LHCN-M2 (cell line): ENCODE data around the gene CHD2. TPM values are rescaled to one million over a fixed set of nuclear protein-coding genes. Genes with fewer than 3 reads are reported as not detected.

Source experiments
- DNase-seq: peaks from one replicate; pipeline ENCODE4 v3.0.0-alpha.2; 2012; ENCODE audit warnings: low read depth
- total RNA-seq: library from RNA; depleted of rRNA; stranded (reverse); fragments of >200 nt; gene quantifications from 2 replicates; pipeline ENCODE4 v1.2.3, GENCODE V29; 2014

CHD2 gene
- total RNA-seq, 1 experiment from 2014 or later: 28.6 TPM

DNA sequence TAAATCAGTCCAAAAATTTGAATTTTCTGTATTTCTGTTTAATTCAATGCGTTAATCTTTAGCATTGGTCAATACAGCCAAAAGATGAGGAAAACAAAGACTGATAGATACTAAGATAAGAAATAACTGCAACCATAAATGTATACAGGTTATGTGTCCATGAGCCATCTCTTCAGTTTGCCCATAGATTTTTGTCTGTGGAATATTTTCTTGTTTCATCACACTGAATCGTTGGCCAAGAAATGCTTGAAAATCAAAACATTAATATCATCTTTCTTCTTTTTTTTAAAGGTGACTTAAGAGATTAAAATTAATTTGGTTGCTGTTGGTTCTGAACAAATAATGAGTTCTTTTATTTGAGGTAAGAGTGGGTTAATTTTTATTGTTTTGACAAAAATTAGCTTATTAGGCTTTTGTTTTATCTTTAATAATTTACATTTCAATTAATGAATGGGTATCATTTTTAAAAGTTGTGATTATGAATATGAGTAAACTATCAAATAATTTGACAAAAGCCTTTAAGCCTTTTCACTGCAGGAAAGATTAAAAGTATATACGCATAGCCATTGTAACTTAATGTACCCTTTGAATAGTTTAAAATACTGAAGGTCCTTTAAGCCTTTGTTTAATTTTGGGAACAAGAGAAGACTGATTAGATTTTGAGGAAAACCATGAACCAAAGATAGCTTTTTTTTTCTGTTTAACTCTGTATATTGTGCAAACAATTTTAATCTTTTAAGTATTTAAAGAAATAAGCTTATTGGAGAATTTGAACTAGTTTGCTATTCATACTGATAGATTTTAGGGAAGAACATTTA is 14.7 kb upstream of the CHD2 start:
- peak; percentile 24 for DNase-seq

- DNase-seq: no peak
Measured at GRCh38 chr15:92886042-92886537, 14.0 kb upstream of the CHD2 start.

- no peak for DNase-seq
Measured at GRCh38 chr15:92886815-92887214, 13.3 kb upstream of the CHD2 start.

- no peak for DNase-seq
Measured at GRCh38 chr15:92887869-92888268, 12.3 kb upstream of the CHD2 start.

DNA sequence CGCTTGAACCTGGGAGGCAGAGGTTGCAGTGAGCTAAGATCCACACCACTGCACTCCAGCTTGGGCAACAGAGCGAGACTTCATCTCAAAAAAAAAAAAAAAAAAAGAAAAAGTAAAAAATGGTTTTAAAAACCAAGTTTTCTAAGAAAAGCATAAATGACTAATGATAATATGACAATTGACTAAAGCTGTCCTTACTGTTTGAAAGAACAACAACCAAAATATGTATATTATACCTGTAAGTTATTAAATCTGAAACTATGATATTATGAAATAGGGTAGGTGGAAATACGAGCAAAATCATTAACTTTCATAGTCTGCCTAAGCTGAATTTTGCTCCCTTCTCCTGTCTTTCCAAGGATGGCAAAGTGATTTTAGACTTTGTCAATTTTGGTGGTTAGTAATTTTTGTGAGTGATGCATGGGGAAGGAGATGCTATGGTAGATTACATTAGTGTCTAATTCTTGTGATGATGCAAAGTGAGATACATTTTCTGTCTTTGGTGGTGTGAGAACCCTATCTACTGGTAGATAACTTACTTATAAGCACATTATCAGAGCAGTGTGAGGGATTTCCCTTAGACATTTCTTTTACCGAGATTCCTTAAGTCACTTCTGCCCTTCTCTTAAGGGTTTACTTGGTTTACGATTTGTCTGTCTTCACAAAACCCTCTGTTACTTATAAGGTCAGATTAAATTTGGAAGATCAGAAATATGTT is 10.6 kb upstream of the CHD2 start:
- DNase-seq: no peak

DNA sequence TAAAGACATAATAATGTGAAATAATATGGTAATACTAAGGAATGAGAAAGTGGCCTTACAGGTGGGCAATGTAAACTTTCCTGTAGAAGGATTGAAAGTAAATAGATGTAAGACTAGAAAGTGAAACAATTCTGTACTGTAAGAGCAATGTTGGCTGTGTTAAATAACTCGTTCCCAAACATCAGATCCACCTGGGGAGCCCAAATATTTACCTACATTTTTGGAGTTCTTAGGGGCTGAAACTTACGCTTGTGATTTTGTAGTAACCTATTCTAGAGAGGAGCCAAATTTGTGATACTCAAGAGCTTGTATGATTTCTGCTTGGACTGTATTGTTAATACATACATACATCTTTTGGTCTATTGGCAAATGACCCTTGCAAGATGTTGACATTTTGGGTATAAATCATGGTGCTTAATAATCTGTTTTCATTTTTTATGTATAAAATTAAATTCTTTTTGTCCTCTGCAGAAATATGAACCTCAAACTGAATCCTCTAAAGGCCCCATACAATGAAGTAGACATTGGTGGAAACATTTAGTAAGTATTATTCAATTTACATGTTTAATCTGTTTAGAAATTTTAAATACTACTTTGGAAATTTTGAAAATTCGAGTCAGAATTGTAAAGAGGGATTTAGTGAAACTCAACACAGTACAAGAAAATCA is 8.5 kb upstream of the CHD2 start:
- DNase-seq: no peak

DNA sequence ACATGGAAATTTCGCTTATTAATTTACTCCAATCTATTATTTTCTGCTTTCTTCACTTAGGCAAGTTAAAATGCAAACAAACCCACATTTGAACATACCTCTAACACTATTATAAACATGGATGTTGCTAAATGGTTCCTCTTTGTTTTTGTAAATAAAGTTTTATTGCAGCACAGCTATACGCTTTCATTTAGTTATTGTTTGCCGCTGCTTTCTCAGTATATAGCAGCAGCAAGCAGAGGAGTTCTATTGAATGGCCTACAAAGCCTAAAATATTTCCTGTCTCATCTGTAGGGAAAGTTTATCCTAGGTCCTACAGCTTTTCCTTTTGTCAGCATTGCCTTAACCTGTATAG is 7.9 kb upstream of the CHD2 start:
- DNase-seq: no peak

- no peak for DNase-seq
Measured at GRCh38 chr15:92893200-92893599, 6.9 kb upstream of the CHD2 start.

- no peak for DNase-seq
Measured at GRCh38 chr15:92896561-92896960, 3.6 kb upstream of the CHD2 start.

- DNase-seq: no peak
Measured at GRCh38 chr15:92897620-92898019, 2.5 kb upstream of the CHD2 start.

- DNase-seq: no peak
Measured at GRCh38 chr15:92898988-92899582, 1.0 kb upstream of the CHD2 start.

DNA sequence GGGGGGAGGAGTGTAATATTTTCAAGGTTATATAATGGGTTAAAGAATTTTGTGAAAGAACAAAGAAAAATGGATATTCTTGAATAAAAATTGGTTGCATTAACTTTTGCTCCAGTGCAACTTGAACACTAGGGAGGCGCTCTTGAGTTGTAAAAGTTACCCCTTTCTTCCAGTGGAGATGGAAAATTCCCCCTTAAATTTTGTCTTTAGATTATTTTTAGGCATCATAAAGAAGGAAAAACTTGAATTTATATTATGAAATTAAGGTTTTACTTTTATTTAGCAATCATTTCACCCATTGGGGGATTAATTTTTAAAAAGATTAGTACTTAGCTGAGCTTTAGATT is 550 bp upstream of the CHD2 start:
- DNase-seq: peak; percentile 42

- no peak for DNase-seq
Measured at GRCh38 chr15:92900731-92901071, 577 bp downstream of the CHD2 start.

DNA sequence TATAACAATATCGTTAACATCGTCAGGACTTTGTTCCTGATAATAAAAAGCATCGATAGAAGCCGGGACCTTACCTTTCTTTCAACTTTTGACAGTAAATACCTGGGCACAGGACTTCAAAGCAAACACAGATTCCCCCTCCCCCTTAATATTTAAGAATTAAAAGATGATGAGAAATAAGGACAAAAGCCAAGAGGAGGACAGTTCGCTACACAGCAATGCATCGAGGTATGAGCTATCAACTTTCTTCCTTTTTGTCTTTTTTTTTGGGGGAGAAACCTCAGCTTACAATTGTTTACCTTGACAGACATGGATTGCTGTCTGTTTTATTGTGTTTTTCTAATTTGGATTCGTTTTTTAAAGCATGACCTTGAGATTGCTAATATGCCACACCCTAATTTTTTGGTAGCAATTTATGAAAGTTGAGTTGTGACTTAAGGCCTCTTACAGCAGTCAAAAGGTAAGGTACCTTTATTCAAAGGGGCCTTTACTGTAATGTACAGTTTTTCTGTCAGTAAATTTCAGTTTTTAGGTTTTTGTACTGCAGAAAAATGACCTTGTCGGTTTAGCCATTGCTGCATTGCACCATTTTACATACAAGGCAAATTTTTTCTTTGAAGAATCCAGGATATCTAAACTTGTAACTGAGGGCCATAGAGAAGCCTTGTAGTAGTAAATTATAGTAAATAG is 1.1 kb downstream of the CHD2 start:
- DNase-seq: no peak

DNA sequence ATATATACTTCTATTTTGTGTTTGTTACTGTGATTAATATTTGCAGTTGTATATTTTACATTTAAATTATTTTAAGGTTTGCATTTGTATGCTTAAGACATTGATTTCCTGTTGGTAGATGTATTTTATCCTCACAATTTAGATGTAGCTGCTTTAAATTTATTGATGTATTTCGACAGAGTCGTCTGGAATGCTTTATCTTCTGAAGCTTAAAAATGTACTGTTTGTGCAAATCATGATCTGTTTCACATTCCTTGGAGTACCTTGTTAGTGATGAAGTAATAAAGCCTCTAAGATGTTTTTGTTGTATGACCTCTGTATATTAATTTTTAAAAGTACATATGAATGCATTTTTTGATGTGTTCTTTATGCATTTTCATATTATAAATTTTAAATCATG is 1.9 kb downstream of the CHD2 start:
- no peak for DNase-seq

GRCh38 chr15:92902737-92903593 is 2.8 kb downstream of the CHD2 start:
- no peak for DNase-seq

DNA sequence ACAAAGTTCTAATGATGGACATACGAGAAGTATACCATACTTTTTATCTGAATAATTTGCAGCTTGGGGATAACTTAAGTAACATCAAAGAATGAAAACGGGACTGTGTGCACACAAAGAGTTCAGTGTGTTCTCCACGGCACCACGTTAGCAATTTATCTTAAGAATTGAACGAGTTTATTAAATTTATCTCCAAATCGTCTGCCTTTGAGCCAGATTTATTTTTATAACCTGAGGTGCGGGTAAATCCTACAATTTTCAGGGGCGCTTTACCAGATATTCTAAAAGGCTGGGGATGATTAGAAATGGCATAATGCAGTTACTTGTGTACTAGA is 3.5 kb downstream of the CHD2 start:
- no peak for DNase-seq

GRCh38 chr15:92903966-92904721 is 4.0 kb downstream of the CHD2 start:
- peak; percentile 98 for DNase-seq

DNA sequence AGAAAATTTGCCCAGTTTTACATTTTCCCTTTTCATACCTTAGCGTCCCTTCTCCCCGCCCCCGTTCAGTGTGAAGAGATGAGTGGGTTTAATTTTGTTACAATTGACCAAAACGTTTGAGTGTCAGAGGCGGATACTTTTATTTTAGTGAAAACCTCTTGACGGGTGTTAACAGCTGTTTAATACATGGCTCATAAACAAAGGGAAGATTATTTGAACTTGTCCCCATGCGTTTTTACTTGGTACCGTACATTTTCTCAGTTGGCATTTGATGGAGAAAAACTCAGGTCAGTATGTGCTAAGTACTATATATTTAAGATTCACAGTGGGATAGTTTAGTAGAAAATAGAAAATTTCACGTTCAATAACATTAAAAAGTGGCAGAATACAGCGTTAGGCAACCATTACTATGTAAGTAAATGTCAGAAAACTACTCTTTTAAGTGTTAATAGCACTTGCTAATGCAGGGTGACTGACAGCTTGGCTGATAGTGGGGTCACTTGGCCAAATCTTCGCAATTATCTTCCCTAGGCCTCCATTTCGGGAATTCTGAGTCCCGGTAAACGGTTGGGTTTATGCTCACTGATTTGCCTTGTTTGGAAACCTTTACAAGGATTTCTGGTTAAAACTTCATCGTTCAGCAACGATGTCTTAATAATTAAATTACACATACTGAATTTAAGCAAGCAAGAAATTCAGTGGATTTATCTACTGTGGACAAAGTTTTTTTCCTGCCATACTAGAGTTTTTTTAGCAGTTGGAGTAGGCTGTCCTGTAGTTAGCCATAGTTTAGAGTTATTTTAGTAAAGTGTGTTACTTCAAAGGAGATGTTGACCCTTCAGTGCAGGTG is 4.8 kb downstream of the CHD2 start:
- DNase-seq: no peak
